ENCODE results near the gene IL12RB2. TPM values are rescaled to one million over a fixed set of nuclear protein-coding genes. Genes with fewer than 3 reads are reported as not detected.
"Not testable (repeated sequence)": the region's sequence is repeated elsewhere in the genome, so short reads cannot be mapped to it uniquely, and the experiment has no call there.

Gene IL12RB2
- polyA plus RNA-seq, 3 donors = not detected

DNA sequence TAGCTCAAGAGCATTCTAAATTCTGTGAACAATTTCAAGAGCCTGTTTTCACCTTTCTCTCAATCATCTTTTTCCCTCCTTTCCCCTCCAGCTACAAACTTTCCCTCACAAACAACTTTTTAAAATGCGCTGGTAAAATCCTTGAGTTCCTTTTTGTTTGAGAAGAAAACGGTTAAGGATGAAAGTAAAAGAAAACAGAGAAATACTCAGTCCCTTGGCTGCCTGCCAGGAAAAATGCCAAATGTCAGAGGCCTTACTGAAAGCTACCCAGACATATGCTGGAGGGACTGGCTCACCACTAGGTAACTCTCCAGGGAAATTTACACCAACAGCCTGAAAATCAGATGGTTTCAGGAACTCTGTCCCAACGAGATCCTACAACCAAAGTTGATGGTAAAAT, 133.5 kb downstream of the IL12RB2 start:
- no peaks in the 10 kb centered on the region for H3K36me3 ChIP-seq (replicated peaks in 1 of 2; ENCODE audit: control insufficient read depth in 1 of 2, insufficient read depth in 2 of 2, low read length in 2 of 2)
- H3K9me3 ChIP-seq (replicated peaks in 1 of 2; ENCODE audit: control insufficient read depth in 1 of 2, insufficient read depth in 1 of 2, low read length in 2 of 2) = no peaks in the 10 kb centered on the region
- peaks cover 7 to 17% of the 10 kb centered on the region in 2 donors for H3K4me1 ChIP-seq (ENCODE audit: control insufficient read depth in 1 of 2, insufficient read depth in 2 of 2, low read length in 2 of 2)
- Mint-ChIP-seq H3K27ac (no peak overlapping the region), H3K9me3 (no peaks in the 10 kb centered on the region), H3K4me3 (no peak overlapping the region), H3K4me1 (peaks cover 19% of the 10 kb centered on the region), H3K36me3 (no peaks in the 10 kb centered on the region), H3K27me3 (ENCODE audit: low read depth in 3 of 3) (peaks cover 0 to 4% (median 2%) of the 10 kb centered on the region in 3 donors)
- intact Hi-C loops (cut with micrococcal nuclease) = no loop called here
- no peak overlapping the region for H3K4me2 ChIP-seq (replicated peaks; ENCODE audit: extremely low read depth, low read length, poor library complexity, severe bottlenecking)
- no peaks in the 10 kb centered on the region for H3K79me2 ChIP-seq (ENCODE audit: insufficient read depth, low read length)
- TF ChIP-seq, protein P1, sequence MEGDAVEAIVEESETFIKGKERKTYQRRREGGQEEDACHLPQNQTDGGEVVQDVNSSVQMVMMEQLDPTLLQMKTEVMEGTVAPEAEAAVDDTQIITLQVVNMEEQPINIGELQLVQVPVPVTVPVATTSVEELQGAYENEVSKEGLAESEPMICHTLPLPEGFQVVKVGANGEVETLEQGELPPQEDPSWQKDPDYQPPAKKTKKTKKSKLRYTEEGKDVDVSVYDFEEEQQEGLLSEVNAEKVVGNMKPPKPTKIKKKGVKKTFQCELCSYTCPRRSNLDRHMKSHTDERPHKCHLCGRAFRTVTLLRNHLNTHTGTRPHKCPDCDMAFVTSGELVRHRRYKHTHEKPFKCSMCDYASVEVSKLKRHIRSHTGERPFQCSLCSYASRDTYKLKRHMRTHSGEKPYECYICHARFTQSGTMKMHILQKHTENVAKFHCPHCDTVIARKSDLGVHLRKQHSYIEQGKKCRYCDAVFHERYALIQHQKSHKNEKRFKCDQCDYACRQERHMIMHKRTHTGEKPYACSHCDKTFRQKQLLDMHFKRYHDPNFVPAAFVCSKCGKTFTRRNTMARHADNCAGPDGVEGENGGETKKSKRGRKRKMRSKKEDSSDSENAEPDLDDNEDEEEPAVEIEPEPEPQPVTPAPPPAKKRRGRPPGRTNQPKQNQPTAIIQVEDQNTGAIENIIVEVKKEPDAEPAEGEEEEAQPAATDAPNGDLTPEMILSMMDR (IDR thresholded peaks at IDR 0.05) = no peak
- H3K27me3 ChIP-seq (ENCODE audit: control insufficient read depth in 2 of 2, insufficient read depth in 2 of 2, low read length in 2 of 2) = no peaks in the 10 kb centered on the region
- DNase-seq = peak; percentile 6 to 33 (median 9)
- no peak overlapping the region for H3K27ac ChIP-seq (ENCODE audit: low read depth in 1 of 2, low read length in 2 of 2)
- H2AFZ ChIP-seq (ENCODE audit: insufficient read depth, low read depth, low read length, poor library complexity, severe bottlenecking) = peak overlapping the region; percentile 36
- H3K4me3 ChIP-seq (replicated peaks in 1 of 3; ENCODE audit: low read depth in 2 of 3, low read length in 3 of 3) = no peak overlapping the region
- no peaks in the 10 kb centered on the region for H4K20me1 ChIP-seq (ENCODE audit: insufficient read depth, low read length)
- H3K9ac ChIP-seq (ENCODE audit: insufficient read depth, low read length, poor library complexity, severe bottlenecking) = no peak overlapping the region
- 0% methylated on average over 2 of the region's 3 CpGs for WGBS (ENCODE audit: insufficient coverage)

DNA sequence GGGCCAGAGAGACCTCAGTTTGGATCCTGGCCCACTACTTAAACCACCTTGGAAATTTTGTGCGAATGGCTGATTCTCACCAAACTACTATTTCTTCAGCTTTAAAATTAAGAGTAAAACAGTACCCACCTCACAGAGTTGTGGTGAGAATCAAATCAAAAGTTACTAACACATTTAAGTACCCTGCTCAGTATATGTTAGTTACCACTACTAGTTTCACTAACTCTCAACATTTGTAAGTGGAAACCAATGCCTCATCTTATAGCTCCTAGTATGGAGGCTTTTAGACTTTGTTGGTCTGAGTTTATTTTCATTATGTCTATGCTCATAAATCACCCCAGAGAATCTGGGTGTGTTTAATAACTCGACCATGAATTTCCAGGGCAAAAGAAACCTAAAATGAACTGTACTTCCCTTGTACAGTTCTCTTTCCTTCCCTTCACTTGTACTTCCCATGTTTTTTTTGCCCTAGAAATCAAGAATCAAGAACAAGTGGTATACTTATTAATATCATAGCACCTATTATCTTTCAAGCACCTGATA, 134.1 kb downstream of the IL12RB2 start:
- Histone ChIP-seq H3K9me3 (replicated peaks in 1 of 2; ENCODE audit: control insufficient read depth in 1 of 2, insufficient read depth in 1 of 2, low read length in 2 of 2) (no peaks in the 10 kb centered on the region), H3K4me3 (replicated peaks in 1 of 3; ENCODE audit: low read depth in 2 of 3, low read length in 3 of 3) (no peak overlapping the region), H4K20me1 (ENCODE audit: insufficient read depth, low read length) (no peaks in the 10 kb centered on the region), H3K4me2 (replicated peaks; ENCODE audit: extremely low read depth, low read length, poor library complexity, severe bottlenecking) (no peak overlapping the region), H3K36me3 (replicated peaks in 1 of 2; ENCODE audit: control insufficient read depth in 1 of 2, insufficient read depth in 2 of 2, low read length in 2 of 2) (no peaks in the 10 kb centered on the region), H2AFZ (ENCODE audit: insufficient read depth, low read depth, low read length, poor library complexity, severe bottlenecking) (no peak overlapping the region), H3K27me3 (ENCODE audit: control insufficient read depth in 2 of 2, insufficient read depth in 2 of 2, low read length in 2 of 2) (no peaks in the 10 kb centered on the region), H3K79me2 (ENCODE audit: insufficient read depth, low read length) (no peaks in the 10 kb centered on the region), H3K9ac (ENCODE audit: insufficient read depth, low read length, poor library complexity, severe bottlenecking) (no peak overlapping the region), H3K27ac (ENCODE audit: low read depth in 1 of 2, low read length in 2 of 2) (no peak overlapping the region), H3K4me1 (ENCODE audit: control insufficient read depth in 1 of 2, insufficient read depth in 2 of 2, low read length in 2 of 2) (peaks cover 7 to 17% of the 10 kb centered on the region in 2 donors)
- TF ChIP-seq, protein P1 (IDR thresholded peaks at IDR 0.05) = no peak
- intact Hi-C loops (cut with micrococcal nuclease) = no loop called here
- Mint-ChIP-seq H3K9me3 (no peaks in the 10 kb centered on the region), H3K36me3 (no peaks in the 10 kb centered on the region), H3K4me1 (peaks cover 17% of the 10 kb centered on the region), H3K27me3 (ENCODE audit: low read depth in 3 of 3) (peaks cover under 1 to 4% (median 2%) of the 10 kb centered on the region in 3 donors), H3K27ac (no peak overlapping the region), H3K4me3 (no peak overlapping the region)
- no CpG with 5 or more reads among the region's 2 CpGs for WGBS (ENCODE audit: insufficient coverage)
- DNase-seq = no peak

DNA sequence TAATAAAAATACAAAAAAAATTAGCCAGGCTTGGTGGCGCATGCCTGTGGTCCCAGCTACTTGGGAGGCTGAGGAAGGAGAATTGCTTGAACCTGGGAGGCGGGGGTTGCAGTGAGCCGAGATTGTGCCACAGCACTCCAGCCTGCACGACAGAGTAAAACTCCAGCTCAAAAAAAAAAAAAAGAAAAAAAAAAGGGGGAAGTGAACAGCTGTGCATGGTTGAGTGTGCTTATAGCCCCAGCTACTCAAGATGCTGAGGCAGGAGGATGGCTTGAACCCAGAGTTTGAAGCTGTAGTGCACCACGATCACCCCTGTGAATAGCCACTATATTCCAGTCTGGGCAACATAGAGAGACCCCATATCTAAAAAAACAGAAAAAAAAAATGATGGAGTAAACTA, 138.3 kb downstream of the IL12RB2 start:
- intact Hi-C loops (cut with micrococcal nuclease); H3K4me3 Mint-ChIP-seq; H3K36me3 Mint-ChIP-seq; H2AFZ ChIP-seq (ENCODE audit: insufficient read depth, low read depth, low read length, poor library complexity, severe bottlenecking); H3K27me3 Mint-ChIP-seq (ENCODE audit: low read depth in 3 of 3); H3K9ac ChIP-seq (ENCODE audit: insufficient read depth, low read length, poor library complexity, severe bottlenecking); H3K4me1 Mint-ChIP-seq; H3K36me3 ChIP-seq (replicated peaks in 1 of 2; ENCODE audit: control insufficient read depth in 1 of 2, insufficient read depth in 2 of 2, low read length in 2 of 2); H3K27ac ChIP-seq (ENCODE audit: low read depth in 1 of 2, low read length in 2 of 2); H3K27ac Mint-ChIP-seq; H3K4me2 ChIP-seq (replicated peaks; ENCODE audit: extremely low read depth, low read length, poor library complexity, severe bottlenecking); H3K9me3 Mint-ChIP-seq; H3K27me3 ChIP-seq (ENCODE audit: control insufficient read depth in 2 of 2, insufficient read depth in 2 of 2, low read length in 2 of 2); H3K79me2 ChIP-seq (ENCODE audit: insufficient read depth, low read length); H4K20me1 ChIP-seq (ENCODE audit: insufficient read depth, low read length); H3K9me3 ChIP-seq (replicated peaks in 1 of 2; ENCODE audit: control insufficient read depth in 1 of 2, insufficient read depth in 1 of 2, low read length in 2 of 2); H3K4me1 ChIP-seq (ENCODE audit: control insufficient read depth in 1 of 2, insufficient read depth in 2 of 2, low read length in 2 of 2); H3K4me3 ChIP-seq (replicated peaks in 1 of 3; ENCODE audit: low read depth in 2 of 3, low read length in 3 of 3): not testable (repeated sequence)
- peak in 1 of 3 donors; percentile 4 for DNase-seq
- WGBS (ENCODE audit: insufficient coverage) = no CpG with 5 or more reads among the region's 5 CpGs
